Activated naive CD4-positive, alpha-beta T cell treated with anti-CD3 and anti-CD28 coated beads for 36 hours (primary cell): ENCODE results near the gene CISH. TPM values are rescaled to one million over a fixed set of nuclear protein-coding genes. Genes with fewer than 3 reads are reported as not detected.

ENCODE experiments used
- CTCF ChIA-PET: fragments of 350-600 bp; sonication (Branson Sonifier 250); formaldehyde crosslinking; loops from one replicate; lab custom pipeline; 2021; ENCODE audit warnings: antibody characterized with exemption; lab: Charles Lee
- DNase-seq: peaks from one replicate; pipeline ENCODE4 v3.0.0-alpha.2; 2020
- H3K27ac Mint-ChIP-seq: one replicate; pipeline ENCODE4 v1.8.0; 2021; ENCODE audit warnings: mild to moderate bottlenecking, mixed read lengths
- H3K27me3 Mint-ChIP-seq: one replicate; pipeline ENCODE4 v1.8.0; 2021; ENCODE audit warnings: low read depth, mixed read lengths
- H3K36me3 Mint-ChIP-seq: one replicate; pipeline ENCODE4 v1.8.0; 2021; ENCODE audit warnings: low read depth, mixed read lengths
- H3K4me1 Mint-ChIP-seq: one replicate; pipeline ENCODE4 v1.8.0; 2021; ENCODE audit warnings: low read depth, mixed read lengths
- H3K4me3 Mint-ChIP-seq: one replicate; pipeline ENCODE4 v1.8.0; 2021; ENCODE audit warnings: mild to moderate bottlenecking, moderate library complexity, mixed read lengths
- H3K9me3 Mint-ChIP-seq: one replicate; pipeline ENCODE4 v1.8.0; 2021; ENCODE audit warnings: mixed read lengths
- intact Hi-C: fragments of 100-400 bp; cut with micrococcal nuclease; formaldehyde crosslinking; loops from one replicate; pipeline ENCODE4 v1.15.1; 2023
- total RNA-seq, 2 experiments: library from RNA; stranded (reverse); gene quantifications; one replicate each; pipeline ENCODE4 v1.2.3, GENCODE V29; 2021

The CISH gene
- total RNA-seq, 2 experiments from 2014 or later = 136 to 138 TPM

- DNase-seq = no peak
- intact Hi-C loops = no loop called here
- Mint-ChIP-seq H3K27ac (peak overlapping the region; percentile 95), H3K4me3 (no peak overlapping the region), H3K36me3 (peaks cover 42% of the 10 kb centered on the region), H3K9me3 (no peaks in the 10 kb centered on the region), H3K4me1 (peaks cover 61% of the 10 kb centered on the region), H3K27me3 (no peaks in the 10 kb centered on the region)
- CTCF ChIA-PET = interaction anchor here (4.5 to 13.0 kb wide), 3 partner anchors 14 to 38 kb away, joined by 20 to 274 read pairs (median 234); no protein-coding TSS in a partner anchor
Observed at GRCh38 chr3:50575372-50575771, 36.2 kb downstream of the CISH start.

GRCh38 chr3:50574444-50574831, 37.1 kb downstream of the CISH start:
- Mint-ChIP-seq H3K9me3 (no peaks in the 10 kb centered on the region), H3K27me3 (no peaks in the 10 kb centered on the region), H3K27ac (peak overlapping the region; percentile 95), H3K4me3 (no peak overlapping the region), H3K4me1 (peaks cover 63% of the 10 kb centered on the region), H3K36me3 (peaks cover 39% of the 10 kb centered on the region)
- no peak for DNase-seq
- intact Hi-C loops = loop anchor here (5.0 kb wide), 2 partner anchors 398 to 928 kb away; partner anchors contain the start of gene DCAF1
- CTCF ChIA-PET = interaction anchor here (0.8 to 13.0 kb wide), 5 partner anchors 15 to 41 kb away, joined by 3 to 274 read pairs (median 20); no protein-coding TSS in a partner anchor

- CTCF ChIA-PET = interaction anchor here (0.8 to 13.0 kb wide), 9 partner anchors 15 to 100 kb away, joined by 3 to 376 read pairs (median 20); partner anchors contain the start of genes CISH, DOCK3 and MAPKAPK3
- intact Hi-C loops = loop anchor here (2.0 to 5.0 kb wide), 3 partner anchors 398 to 928 kb away; partner anchors contain the start of gene DCAF1
- Mint-ChIP-seq H3K27me3 (no peaks in the 10 kb centered on the region), H3K4me3 (peak overlapping the region; percentile 50), H3K27ac (peak overlapping the region; percentile 95), H3K4me1 (peaks cover 63% of the 10 kb centered on the region), H3K36me3 (peaks cover 35% of the 10 kb centered on the region), H3K9me3 (no peaks in the 10 kb centered on the region)
- DNase-seq = peak; percentile 85
Observed at GRCh38 chr3:50573566-50574443, 37.8 kb downstream of the CISH start.

- Mint-ChIP-seq H3K36me3 (peaks cover 33% of the 10 kb centered on the region), H3K4me3 (peak overlapping the region; percentile 50), H3K4me1 (peaks cover 68% of the 10 kb centered on the region), H3K27ac (peak overlapping the region; percentile 95), H3K27me3 (no peaks in the 10 kb centered on the region), H3K9me3 (no peaks in the 10 kb centered on the region)
- intact Hi-C loops = loop anchor here (1.0 to 5.0 kb wide), 8 partner anchors 17 to 929 kb away; partner anchors contain the start of genes DCAF1 and MANF
- DNase-seq = peak; percentile 52
- CTCF ChIA-PET = interaction anchor here (0.6 to 13.0 kb wide), 15 partner anchors 16 to 812 kb away, joined by 3 to 376 read pairs (median 6); partner anchors contain the start of genes CISH, DOCK3, MANF and MAPKAPK3
Observed at GRCh38 chr3:50572801-50573371, 38.7 kb downstream of the CISH start.

- Mint-ChIP-seq H3K9me3 (no peaks in the 10 kb centered on the region), H3K27ac (peak overlapping the region; percentile 95), H3K4me3 (peak overlapping the region; percentile 51), H3K27me3 (no peaks in the 10 kb centered on the region), H3K36me3 (peaks cover 27% of the 10 kb centered on the region), H3K4me1 (peaks cover 69% of the 10 kb centered on the region)
- peak; percentile 91 for DNase-seq
- intact Hi-C loops = loop anchor here (1.0 to 5.0 kb wide), 8 partner anchors 18 to 930 kb away; partner anchors contain the start of genes DCAF1 and MANF
- CTCF ChIA-PET = interaction anchor here (0.9 to 13.0 kb wide), 15 partner anchors 11 to 813 kb away, joined by 3 to 376 read pairs (median 6); partner anchors contain the start of genes CISH, DOCK3, MANF and MAPKAPK3
Observed at GRCh38 chr3:50572158-50572557, 39.4 kb downstream of the CISH start.

GRCh38 chr3:50571486-50571885, 40.1 kb downstream of the CISH start:
- CTCF ChIA-PET = interaction anchor here (1.3 to 13.0 kb wide), 9 partner anchors 10 to 84 kb away, joined by 3 to 376 read pairs (median 10); partner anchors contain the start of genes CISH and MAPKAPK3
- Mint-ChIP-seq H3K27ac (peak overlapping the region; percentile 95), H3K27me3 (no peaks in the 10 kb centered on the region), H3K4me3 (peak overlapping the region; percentile 98), H3K36me3 (peaks cover 25% of the 10 kb centered on the region), H3K4me1 (peaks cover 72% of the 10 kb centered on the region), H3K9me3 (no peaks in the 10 kb centered on the region)
- DNase-seq = no peak
- intact Hi-C loops = loop anchor here (5.0 kb wide), 2 partner anchors 401 to 931 kb away; partner anchors contain the start of gene DCAF1

- Mint-ChIP-seq H3K27me3 (no peaks in the 10 kb centered on the region), H3K9me3 (no peaks in the 10 kb centered on the region), H3K36me3 (peaks cover 20% of the 10 kb centered on the region), H3K4me3 (peak overlapping the region; percentile 98), H3K27ac (peak overlapping the region; percentile 95), H3K4me1 (peaks cover 71% of the 10 kb centered on the region)
- CTCF ChIA-PET = interaction anchor here (0.9 to 13.0 kb wide), 9 partner anchors 9 to 81 kb away, joined by 3 to 376 read pairs (median 8); partner anchors contain the start of genes CISH and MAPKAPK3
- DNase-seq = no peak
- intact Hi-C loops = loop anchor here (5.0 kb wide), 2 partner anchors 402 to 932 kb away; partner anchors contain the start of gene DCAF1
Observed at GRCh38 chr3:50570508-50571279, 40.9 kb downstream of the CISH start.

GRCh38 chr3:50568947-50569749, 42.4 kb downstream of the CISH start, which contains the start of gene HEMK1:
Gene HEMK1, plus strand, starts transcription at chr3:50569522. Its CDS starts 1,583 bp downstream, at chr3:50571105.
- DNase-seq = peak; percentile 97
- Mint-ChIP-seq H3K36me3 (peaks cover 13% of the 10 kb centered on the region), H3K4me1 (peaks cover 55% of the 10 kb centered on the region), H3K27ac (peak within 1 kb of the TSS; percentile 95), H3K9me3 (no peaks in the 10 kb centered on the region), H3K27me3 (no peaks in the 10 kb centered on the region), H3K4me3 (peak within 1 kb of the TSS; percentile 98)
- intact Hi-C loops = loop anchor here (1.0 to 2.0 kb wide), 2 partner anchors 86 to 218 kb away; partner anchors contain the start of genes CYB561D2 and NPRL2
- CTCF ChIA-PET = interaction anchor here (0.7 to 13.0 kb wide), 7 partner anchors 18 to 84 kb away, joined by 3 to 376 read pairs (median 6); partner anchors contain the start of genes CISH and MAPKAPK3

- Mint-ChIP-seq H3K4me3 (peak within 1 kb of the TSS; percentile 98), H3K27me3 (no peaks in the 10 kb centered on the region), H3K9me3 (no peaks in the 10 kb centered on the region), H3K4me1 (peaks cover 40% of the 10 kb centered on the region), H3K27ac (peak within 1 kb of the TSS; percentile 95), H3K36me3 (peaks cover 7% of the 10 kb centered on the region)
- CTCF ChIA-PET = interaction anchor here (0.9 to 13.0 kb wide), 6 partner anchors 21 to 822 kb away, joined by 4 to 376 read pairs (median 119); partner anchors contain the start of genes CISH and MAPKAPK3
- peak; percentile 96 for DNase-seq
- intact Hi-C loops = loop anchor here (2.0 kb wide), 2 partner anchors 209 to 217 kb away; partner anchors contain the start of genes CYB561D2, NPRL2 and TMEM115
Observed at GRCh38 chr3:50567386-50568167, 44.0 kb downstream of the CISH start, which contains the start of gene C3orf18. Gene C3orf18, minus strand, starts transcription at chr3:50567747. Its CDS starts 2,048 bp downstream, at chr3:50565699.
